Ishikawa (cell line): Measurements from ENCODE around the gene RAB17.
A peak's percentile ranks its signal among the peaks of the same experiment; 100 is the strongest.

Experiments used
- CEBPB ChIP-seq: IDR thresholded peaks from 2 replicates; pipeline ENCODE4 v1.6.1; 2012
- CREB1 ChIP-seq: IDR thresholded peaks from 2 replicates; pipeline ENCODE4 v1.6.1; 2012; ENCODE audit warnings: low read depth
- EGR1 ChIP-seq: IDR thresholded peaks from 2 replicates; pipeline ENCODE4 v1.6.1; 2012
- EP300 ChIP-seq: IDR thresholded peaks from 2 replicates; pipeline ENCODE4 v1.6.1; 2012; ENCODE audit warnings: borderline replicate concordance
- FOXM1 ChIP-seq: IDR thresholded peaks from 2 replicates; pipeline ENCODE4 v1.6.1; 2012; ENCODE audit warnings: low read depth, borderline replicate concordance
- MAX ChIP-seq: IDR thresholded peaks from 2 replicates; pipeline ENCODE4 v1.6.1; 2012
- NFIC ChIP-seq: IDR thresholded peaks from 2 replicates; pipeline ENCODE4 v1.6.1; 2012
- RAD21 ChIP-seq: IDR thresholded peaks from 2 replicates; pipeline ENCODE4 v1.6.1; 2012; ENCODE audit warnings: low read depth
- REST ChIP-seq: IDR thresholded peaks from 2 replicates; pipeline ENCODE4 v1.6.1; 2012; ENCODE audit warnings: low read depth, mild to moderate bottlenecking
- TAF1 ChIP-seq: IDR thresholded peaks from 2 replicates; pipeline ENCODE4 v1.6.1; 2012; ENCODE audit warnings: low read depth, mild to moderate bottlenecking
- TCF12 ChIP-seq: IDR thresholded peaks from 2 replicates; pipeline ENCODE4 v1.6.1; 2012; ENCODE audit warnings: low read depth
- TEAD4 ChIP-seq: IDR thresholded peaks from 2 replicates; pipeline ENCODE4 v1.6.1; 2012
- USF1 ChIP-seq: IDR thresholded peaks from 2 replicates; pipeline ENCODE4 v1.6.1; 2012
- YY1 ChIP-seq: IDR thresholded peaks from 2 replicates; pipeline ENCODE4 v1.6.1; 2012; ENCODE audit warnings: low read depth
- ZBTB7A ChIP-seq: IDR thresholded peaks from 2 replicates; pipeline ENCODE4 v1.6.1; 2012; ENCODE audit warnings: low read depth

RAB17 gene

GRCh38 chr2:237629188-237629534, 38.6 kb upstream of the RAB17 start:
- no peak for TF ChIP-seq TCF12
- no peak for TF ChIP-seq CREB1
- no peak for TF ChIP-seq TEAD4
- TF ChIP-seq NFIC, result no peak
- no peak for TF ChIP-seq YY1
- TF ChIP-seq RAD21, result no peak
- no peak for TF ChIP-seq CEBPB
- TF ChIP-seq EGR1, result no peak
- TF ChIP-seq EP300, result no peak
- TF ChIP-seq FOXM1, result no peak

- no peak for TF ChIP-seq CEBPB
- TF ChIP-seq TCF12, result no peak
- no peak for TF ChIP-seq EGR1
- no peak for TF ChIP-seq EP300
- TF ChIP-seq NFIC, result no peak
- no peak for TF ChIP-seq TEAD4
- TF ChIP-seq ZBTB7A, result no peak
- no peak for TF ChIP-seq FOXM1
- no peak for TF ChIP-seq USF1
- no peak for TF ChIP-seq RAD21
- TF ChIP-seq MAX, result no peak
- no peak for TF ChIP-seq REST
- no peak for TF ChIP-seq YY1
- no peak for TF ChIP-seq TAF1
- TF ChIP-seq CREB1, result no peak
Measured at GRCh38 chr2:237628247-237629187, 38.0 kb upstream of the RAB17 start.

GRCh38 chr2:237627441-237628246, 37.1 kb upstream of the RAB17 start, which contains the start of gene LRRFIP1:
Gene LRRFIP1, plus strand, starts transcription at chr2:237627587. Its CDS starts 58 bp downstream, at chr2:237627645.
- TF ChIP-seq NFIC, result no peak
- TF ChIP-seq YY1, result 0 out of 2 replicates have a peak, but pooled peaks have one; percentile 42
- TF ChIP-seq USF1, result peak; percentile 44
- peak; percentile 64; the same call in 1 of the 2 replicates for TF ChIP-seq MAX
- peak; percentile 24; the same call in 1 of the 2 replicates for TF ChIP-seq ZBTB7A

- TF ChIP-seq EGR1 (no peak), USF1 (no peak), CEBPB (no peak), YY1 (no peak), FOXM1 (no peak), NFIC (no peak), ZBTB7A (0 out of 2 replicates have a peak, but pooled peaks have one; percentile 45)
Measured at GRCh38 chr2:237626813-237627440, 36.4 kb upstream of the RAB17 start.

GRCh38 chr2:237625777-237626176, 35.2 kb upstream of the RAB17 start:
- no peak for TF ChIP-seq EP300
- no peak for TF ChIP-seq MAX
- no peak for TF ChIP-seq RAD21
- no peak for TF ChIP-seq TCF12
- TF ChIP-seq REST, result no peak
- TF ChIP-seq ZBTB7A, result no peak
- TF ChIP-seq TEAD4, result no peak
- no peak for TF ChIP-seq EGR1
- TF ChIP-seq TAF1, result no peak
- no peak for TF ChIP-seq YY1
- TF ChIP-seq USF1, result no peak
